MM.1S (cell line): ENCODE data around the gene KCND3.

Experiments used
- DNase-seq: peaks from one replicate; pipeline ENCODE4 v3.0.0-alpha.2; 2015
- H2AFZ ChIP-seq: fragments of 300-600 bp; sonication (generic); 2 replicates; pipeline ENCODE4 v1.6.0; 2016; ENCODE audit warnings: antibody characterized with exemption, low read length
- H3F3A ChIP-seq: fragments of 300-600 bp; sonication (generic); 2 replicates; pipeline ENCODE4 v1.6.1; 2016; ENCODE audit warnings: mild to moderate bottlenecking, antibody characterized with exemption, low read length, moderate library complexity, mixed read lengths; ENCODE audit not compliant: insufficient read depth
- H3K27ac ChIP-seq: fragments of 300-600 bp; sonication (generic); 2 replicates; pipeline ENCODE4 v1.5.1; 2016; ENCODE audit warnings: mild to moderate bottlenecking, low read length
- H3K27me3 ChIP-seq: fragments of 300-600 bp; sonication (generic); replicated peaks from 2 replicates; pipeline ENCODE4 v1.6.0; 2016; ENCODE audit warnings: low read length; ENCODE audit not compliant: insufficient read depth
- H3K36me3 ChIP-seq: fragments of 300-600 bp; sonication (generic); replicated peaks from 2 replicates; pipeline ENCODE4 v1.6.1; 2016; ENCODE audit warnings: mild to moderate bottlenecking, low read length, mixed read lengths; ENCODE audit not compliant: insufficient read depth
- H3K4me1 ChIP-seq: fragments of 300-600 bp; sonication (generic); 2 replicates; pipeline ENCODE4 v1.6.1; 2016; ENCODE audit warnings: low read length, mixed read lengths
- H3K4me2 ChIP-seq: fragments of 300-600 bp; sonication (generic); 2 replicates; pipeline ENCODE4 v1.6.0; 2016; ENCODE audit warnings: low read depth, low read length
- H3K4me3 ChIP-seq: fragments of 300-600 bp; sonication (generic); 2 replicates; pipeline ENCODE4 v1.5.1; 2016; ENCODE audit warnings: low read length, mixed read lengths
- H3K79me2 ChIP-seq: fragments of 300-600 bp; sonication (generic); 2 replicates; pipeline ENCODE4 v1.6.1; 2016; ENCODE audit warnings: mixed run types, low read length, mixed read lengths
- H3K9ac ChIP-seq: fragments of 300-600 bp; sonication (generic); 2 replicates; pipeline ENCODE4 v1.6.1; 2016; ENCODE audit warnings: low read length, mixed read lengths
- H3K9me2 ChIP-seq: fragments of 300-600 bp; sonication (generic); replicated peaks from 2 replicates; pipeline ENCODE4 v1.6.1; 2016; ENCODE audit warnings: mild to moderate bottlenecking, low read length, mixed read lengths; ENCODE audit not compliant: insufficient read depth
- H3K9me3 ChIP-seq: fragments of 300-600 bp; sonication (generic); replicated peaks from 2 replicates; pipeline ENCODE4 v1.6.1; 2016; ENCODE audit warnings: mild to moderate bottlenecking, low read length, mixed read lengths; ENCODE audit not compliant: insufficient read depth
- H4K20me1 ChIP-seq: fragments of 300-600 bp; sonication (generic); 2 replicates; pipeline ENCODE4 v1.6.1; 2016; ENCODE audit warnings: mild to moderate bottlenecking, low read length, moderate library complexity, mixed read lengths; ENCODE audit not compliant: insufficient read depth
- EZH2 ChIP-seq: fragments of 300-600 bp; sonication (generic); optimal IDR thresholded peaks from 2 replicates; pipeline ENCODE3; 2017; ENCODE audit warnings: low read depth, mild to moderate bottlenecking, antibody characterized with exemption, low read length, mixed read lengths
- EZH2phosphoT487 ChIP-seq: fragments of 300-600 bp; sonication (generic); IDR thresholded peaks from 2 replicates; pipeline ENCODE4 v1.6.1; 2018; ENCODE audit warnings: antibody characterized with exemption, low read length
- TF ChIP-seq, protein P1 (sequence below): fragments of 300-600 bp; sonication (generic); IDR thresholded peaks from 2 replicates; pipeline ENCODE4 v1.5.1; 2016; ENCODE audit warnings: antibody characterized with exemption, low read length, mixed read lengths

The KCND3 gene

DNA sequence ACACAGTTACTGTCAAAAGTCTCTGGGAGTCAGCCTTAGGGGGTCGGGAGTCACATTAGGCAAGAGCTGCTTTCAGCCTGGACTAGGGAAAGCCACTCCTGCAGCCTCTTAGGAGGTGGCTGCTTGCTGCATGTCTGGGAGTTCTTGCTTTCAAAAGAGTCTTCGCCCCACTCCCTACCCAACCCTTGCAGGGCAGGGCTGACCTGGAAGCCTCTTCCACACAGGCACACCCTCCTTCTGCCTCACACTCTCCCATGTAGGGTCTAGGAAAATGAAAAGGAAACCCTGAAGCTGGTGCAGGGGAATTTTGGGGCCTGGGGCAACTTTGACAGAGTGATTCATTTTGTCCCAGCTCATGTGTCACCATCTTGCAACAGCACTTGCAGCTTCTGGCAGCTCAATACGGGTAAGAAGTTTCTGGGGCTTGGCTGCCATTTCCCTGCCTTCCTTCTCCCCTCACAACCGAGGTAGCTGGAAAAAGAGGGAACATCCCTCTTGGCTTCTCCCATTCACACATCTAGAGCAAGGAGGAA, 37.3 kb downstream of the KCND3 start:
- Histone ChIP-seq H3K27me3 (no peaks in the 10 kb centered on the region), H3K9me3 (no peaks in the 10 kb centered on the region), H3K9ac (no peak overlapping the region), H2AFZ (no peak overlapping the region), H4K20me1 (no peaks in the 10 kb centered on the region), H3K27ac (no peak overlapping the region), H3F3A (no peaks in the 10 kb centered on the region), H3K4me1 (no peaks in the 10 kb centered on the region), H3K79me2 (no peaks in the 10 kb centered on the region), H3K36me3 (no peaks in the 10 kb centered on the region), H3K9me2 (no peaks in the 10 kb centered on the region), H3K4me2 (no peak overlapping the region), H3K4me3 (no peak overlapping the region)
- TF ChIP-seq EZH2phosphoT487 = no peak
- TF ChIP-seq, protein P1, sequence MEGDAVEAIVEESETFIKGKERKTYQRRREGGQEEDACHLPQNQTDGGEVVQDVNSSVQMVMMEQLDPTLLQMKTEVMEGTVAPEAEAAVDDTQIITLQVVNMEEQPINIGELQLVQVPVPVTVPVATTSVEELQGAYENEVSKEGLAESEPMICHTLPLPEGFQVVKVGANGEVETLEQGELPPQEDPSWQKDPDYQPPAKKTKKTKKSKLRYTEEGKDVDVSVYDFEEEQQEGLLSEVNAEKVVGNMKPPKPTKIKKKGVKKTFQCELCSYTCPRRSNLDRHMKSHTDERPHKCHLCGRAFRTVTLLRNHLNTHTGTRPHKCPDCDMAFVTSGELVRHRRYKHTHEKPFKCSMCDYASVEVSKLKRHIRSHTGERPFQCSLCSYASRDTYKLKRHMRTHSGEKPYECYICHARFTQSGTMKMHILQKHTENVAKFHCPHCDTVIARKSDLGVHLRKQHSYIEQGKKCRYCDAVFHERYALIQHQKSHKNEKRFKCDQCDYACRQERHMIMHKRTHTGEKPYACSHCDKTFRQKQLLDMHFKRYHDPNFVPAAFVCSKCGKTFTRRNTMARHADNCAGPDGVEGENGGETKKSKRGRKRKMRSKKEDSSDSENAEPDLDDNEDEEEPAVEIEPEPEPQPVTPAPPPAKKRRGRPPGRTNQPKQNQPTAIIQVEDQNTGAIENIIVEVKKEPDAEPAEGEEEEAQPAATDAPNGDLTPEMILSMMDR = no peak
- TF ChIP-seq EZH2 = no peak
- DNase-seq = no peak

DNA sequence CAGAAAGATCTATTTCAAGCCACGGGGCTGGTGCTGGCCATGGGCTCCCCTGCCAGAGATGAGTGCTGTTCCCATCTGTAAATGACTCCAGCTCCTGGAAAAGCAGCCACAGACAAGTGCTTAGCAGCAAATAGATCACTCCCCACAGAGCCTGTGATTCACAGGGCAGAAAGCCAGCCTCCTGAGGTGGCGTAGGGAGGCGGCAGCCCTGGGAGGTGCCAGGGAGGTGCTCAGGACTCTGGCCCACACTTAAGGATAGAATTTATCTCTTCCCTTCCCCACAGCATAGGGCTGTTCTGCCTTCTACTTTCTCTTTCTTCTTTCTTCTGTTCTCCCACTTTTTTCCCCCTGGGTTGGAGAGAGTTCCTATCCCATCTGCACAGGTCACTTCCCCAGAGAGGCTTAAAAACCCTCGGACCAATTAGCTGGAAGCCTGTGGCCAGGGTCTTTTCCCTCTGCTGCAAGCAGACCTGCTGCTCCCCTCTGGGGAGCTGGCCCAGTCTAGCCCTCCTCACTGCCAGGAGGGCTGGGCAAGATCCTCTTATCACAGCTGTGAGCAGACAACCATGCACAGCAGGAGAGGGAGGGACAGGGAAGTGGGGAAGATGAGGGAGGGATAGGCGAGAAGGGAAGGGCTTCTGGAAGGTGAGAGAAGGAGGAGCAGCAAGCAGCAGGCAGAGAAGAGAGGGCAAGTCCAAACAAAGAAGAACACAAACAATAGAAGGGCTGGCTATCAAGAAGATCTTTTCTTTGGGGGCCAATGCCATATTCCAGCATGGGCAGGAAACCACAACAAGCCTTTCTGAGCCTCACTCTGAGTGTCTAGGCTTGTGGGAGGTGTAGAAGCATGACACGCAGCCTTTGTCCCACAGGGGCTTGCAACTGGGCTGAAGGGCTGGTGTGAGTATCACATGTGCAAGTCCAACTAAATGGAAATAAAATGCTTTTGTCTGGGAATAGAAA, 41.0 kb downstream of the KCND3 start:
- H3K4me3 ChIP-seq = no peak overlapping the region
- H3K4me2 ChIP-seq = no peak overlapping the region
- H3K9me3 ChIP-seq = no peaks in the 10 kb centered on the region
- H3K9ac ChIP-seq = no peak overlapping the region
- no peaks in the 10 kb centered on the region for H3K27me3 ChIP-seq
- H3K9me2 ChIP-seq = no peaks in the 10 kb centered on the region
- H2AFZ ChIP-seq = no peak overlapping the region
- TF ChIP-seq EZH2 = no peak
- TF ChIP-seq, protein P1 = no peak
- no peak for TF ChIP-seq EZH2phosphoT487
- no peaks in the 10 kb centered on the region for H4K20me1 ChIP-seq
- no peaks in the 10 kb centered on the region for H3K4me1 ChIP-seq
- H3K36me3 ChIP-seq = no peaks in the 10 kb centered on the region
- H3K27ac ChIP-seq = no peak overlapping the region
- no peaks in the 10 kb centered on the region for H3K79me2 ChIP-seq
- no peaks in the 10 kb centered on the region for H3F3A ChIP-seq
- no peak for DNase-seq

DNA sequence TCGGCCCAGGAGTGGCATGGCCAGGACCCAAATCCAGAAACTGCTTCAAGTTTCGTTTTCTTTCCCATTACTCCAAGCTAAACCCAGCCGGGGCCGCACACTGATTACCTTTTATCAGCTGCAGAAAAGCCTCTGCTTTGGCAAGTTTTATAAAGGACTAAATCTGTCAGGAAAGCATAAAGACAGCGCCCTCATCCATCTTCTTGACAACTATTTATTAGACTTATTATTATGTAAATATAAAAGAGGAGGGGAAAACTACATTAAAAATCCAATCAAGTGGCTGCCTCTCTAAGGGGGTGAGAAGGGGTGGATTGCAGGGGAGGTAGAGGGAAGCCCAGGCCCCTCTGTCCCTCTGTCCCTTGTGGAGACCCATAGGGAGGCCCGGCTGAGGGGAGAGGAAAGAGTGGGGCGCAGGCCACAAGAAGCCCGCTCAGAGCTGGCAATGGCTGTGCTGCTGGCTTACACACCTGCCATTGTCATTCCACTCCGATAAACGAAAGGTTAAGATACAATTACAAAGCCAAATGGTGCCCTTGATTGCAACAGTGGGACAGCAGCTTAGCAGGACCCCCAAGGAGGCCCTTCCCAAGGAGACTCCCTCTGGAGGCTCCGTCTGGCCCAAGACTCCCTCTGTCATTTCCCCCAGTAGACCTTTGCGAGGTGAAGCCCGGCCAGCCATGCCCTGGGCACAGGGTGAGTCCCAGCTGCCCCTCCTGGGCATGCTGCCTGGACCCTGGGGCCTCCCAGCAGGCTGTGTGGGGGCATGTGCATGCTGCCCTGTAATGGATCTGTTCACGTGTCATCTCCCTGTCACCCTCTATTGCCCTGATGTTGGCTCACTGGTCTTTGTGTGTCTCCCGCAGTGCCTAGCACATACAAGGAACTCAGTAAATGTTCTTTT, 45.4 kb downstream of the KCND3 start:
- Histone ChIP-seq H3K4me3 (no peak overlapping the region), H3K9me3 (no peaks in the 10 kb centered on the region), H3K27ac (no peak overlapping the region), H3K36me3 (no peaks in the 10 kb centered on the region), H4K20me1 (no peaks in the 10 kb centered on the region), H3K79me2 (no peaks in the 10 kb centered on the region), H2AFZ (no peak overlapping the region), H3K9me2 (no peaks in the 10 kb centered on the region), H3K4me1 (no peaks in the 10 kb centered on the region), H3K9ac (no peak overlapping the region), H3F3A (no peaks in the 10 kb centered on the region), H3K27me3 (no peaks in the 10 kb centered on the region), H3K4me2 (no peak overlapping the region)
- no peak for DNase-seq
- TF ChIP-seq, protein P1 = no peak
- no peak for TF ChIP-seq EZH2phosphoT487
- TF ChIP-seq EZH2 = no peak
